Activated CD4-positive, alpha-beta T cell treated with anti-CD3 and anti-CD28 coated beads, Interleukin-2, amount 50 U/mL, for 48 hours (primary cell): ENCODE data around the gene ASXL1.
"Not testable (repeated sequence)": the region's sequence is repeated elsewhere in the genome, so short reads cannot be mapped to it uniquely, and the experiment has no call there.

Experiments used
- DNase-seq, 2 experiments: peaks; one replicate each; pipeline ENCODE4 v3.0.0-alpha.2; 2020

ASXL1 gene

DNA sequence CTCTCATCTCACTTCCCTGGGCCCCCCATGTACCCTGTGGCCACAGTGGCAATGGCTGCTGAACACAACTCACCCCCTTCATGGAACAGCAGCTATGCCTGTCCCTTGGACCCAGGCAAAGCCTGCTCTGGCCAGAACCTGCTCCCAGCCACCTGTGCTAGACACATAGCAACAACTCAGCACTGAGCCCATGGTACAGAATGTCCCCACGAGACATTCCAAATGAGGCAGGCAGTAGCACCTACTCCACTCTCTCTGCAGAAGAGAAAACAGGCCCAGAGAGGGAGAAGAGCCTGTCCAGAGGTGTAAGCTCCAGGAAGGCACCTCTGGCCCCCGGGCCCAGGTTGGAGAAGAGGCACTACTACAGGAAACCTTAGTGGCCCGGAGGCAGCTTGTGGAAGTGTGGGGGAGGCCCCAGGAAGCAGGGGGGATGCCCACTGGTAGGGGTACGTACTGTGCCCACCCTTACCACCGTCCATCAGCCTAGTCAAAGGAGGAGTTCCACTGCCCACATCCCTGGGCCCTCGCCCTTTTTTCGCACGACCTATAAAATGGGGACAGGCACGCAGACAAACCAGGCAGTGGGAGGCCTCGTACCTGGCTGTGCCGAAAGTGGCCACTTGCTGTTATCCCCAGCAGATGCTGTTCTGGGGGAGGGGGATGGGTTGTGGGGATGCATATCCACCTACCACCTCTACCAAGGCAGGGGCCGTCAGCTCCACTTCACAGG lies 97.2 kb downstream of the ASXL1 start:
- no peak for DNase-seq

- DNase-seq: no peak
Observed at GRCh38 chr20:32455901-32456701, 98.0 kb downstream of the ASXL1 start.

DNA sequence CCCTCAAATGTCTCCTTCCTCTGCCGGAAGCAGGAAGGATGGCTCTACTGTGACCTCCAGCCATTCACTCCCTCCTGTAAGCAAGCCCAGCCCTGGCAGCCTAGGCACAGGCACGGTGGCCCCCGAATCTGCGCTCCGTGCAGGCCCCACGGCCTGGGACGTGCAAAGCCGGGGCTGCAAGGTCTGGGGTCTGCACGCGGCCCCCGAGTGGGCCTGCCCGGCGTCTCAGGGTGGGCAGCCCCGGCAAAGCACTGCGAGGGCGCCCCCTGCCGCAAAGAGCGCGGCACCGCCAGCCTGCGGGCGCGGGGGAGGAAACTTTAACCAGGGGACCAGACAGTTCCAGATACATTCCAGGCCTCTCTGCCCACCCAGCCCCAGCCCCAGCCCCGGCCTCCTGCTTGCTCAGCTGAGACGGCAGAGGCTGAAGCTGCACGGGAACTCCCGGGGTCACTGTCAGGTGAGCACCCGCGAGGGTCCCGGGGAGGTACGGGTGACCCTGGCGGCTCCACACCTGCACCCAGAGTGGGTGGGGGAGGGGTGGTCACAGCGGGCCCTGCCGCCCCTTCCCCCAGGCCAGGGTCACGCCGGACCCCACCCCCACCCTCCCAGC lies 98.8 kb downstream of the ASXL1 start:
- peak in 1 of 2 experiments; percentile 24 for DNase-seq

GRCh38 chr20:32457479-32457986 lies 99.4 kb downstream of the ASXL1 start:
- DNase-seq: no peak

- no peak for DNase-seq
Observed at GRCh38 chr20:32458061-32458836, 100.1 kb downstream of the ASXL1 start.

GRCh38 chr20:32458837-32459220 lies 100.7 kb downstream of the ASXL1 start:
- no peak for DNase-seq

- no peak for DNase-seq
Observed at GRCh38 chr20:32460231-32460630, 102.1 kb downstream of the ASXL1 start.

DNA sequence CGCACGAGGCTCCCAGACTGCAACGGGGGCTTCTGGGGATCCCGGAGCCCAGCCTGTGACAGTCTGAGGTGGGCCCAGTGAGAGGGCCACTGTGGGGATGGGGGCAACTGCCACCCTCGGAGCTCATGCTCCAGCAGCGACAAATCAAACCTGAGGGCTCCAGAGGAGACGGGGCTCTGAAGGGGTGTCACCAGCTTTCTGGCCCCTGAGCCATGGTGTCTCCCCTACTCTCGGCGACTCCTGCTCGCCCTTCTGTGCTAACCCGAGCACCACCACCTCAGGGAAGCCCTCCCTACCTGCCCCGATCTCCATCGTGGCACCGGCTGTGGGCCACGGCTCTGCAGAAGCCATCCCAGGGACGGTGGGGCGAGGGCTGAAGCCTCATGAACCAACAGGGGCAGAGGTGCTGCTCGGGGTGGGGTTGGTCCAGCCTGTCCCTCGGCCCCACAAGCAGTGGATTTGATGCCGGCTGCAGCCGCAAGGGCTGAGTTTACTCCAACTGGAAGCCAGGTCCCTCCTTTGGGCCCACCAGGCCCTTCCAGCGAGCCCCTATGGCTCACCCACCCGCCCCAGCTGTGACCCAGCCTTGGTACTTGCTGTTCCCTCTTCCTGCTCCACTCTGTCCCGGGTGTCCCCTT lies 102.7 kb downstream of the ASXL1 start:
- no peak for DNase-seq

DNA sequence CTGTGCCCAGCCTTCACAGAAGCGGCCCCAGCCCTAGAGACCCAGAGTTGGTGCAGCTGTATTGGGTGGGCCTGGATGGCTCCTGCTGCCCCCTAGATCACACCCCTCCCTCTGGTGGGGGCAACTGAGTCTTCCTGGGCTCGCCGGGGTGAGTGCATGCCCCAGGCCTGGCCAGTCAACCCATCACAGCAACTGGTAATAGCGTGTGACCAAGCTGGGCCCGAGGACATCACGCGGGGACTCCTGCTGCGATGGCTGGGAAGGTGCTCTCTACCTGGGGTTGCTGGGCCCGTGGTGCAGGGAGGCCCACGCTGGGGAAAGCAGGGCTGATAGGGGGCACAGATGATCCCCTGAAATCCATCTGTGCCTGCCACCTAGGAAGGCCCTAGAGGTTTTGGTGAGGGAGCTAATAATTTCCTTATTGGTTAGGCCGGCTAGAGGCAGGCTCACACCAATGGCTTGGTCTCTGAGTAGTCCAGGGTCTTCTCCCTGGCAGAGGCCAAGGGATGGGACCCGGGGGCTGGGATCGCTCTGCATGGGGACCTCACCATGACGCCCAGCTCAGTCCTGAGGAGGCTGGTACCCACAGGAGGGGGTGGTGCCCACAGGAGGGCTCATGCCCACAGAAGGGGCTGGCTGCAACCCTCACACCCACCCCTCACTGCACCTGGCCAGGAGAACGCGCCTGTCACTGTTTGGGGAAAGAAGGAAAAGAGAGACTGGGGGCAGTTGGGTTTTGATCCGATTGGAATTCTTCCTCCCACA lies 103.9 kb downstream of the ASXL1 start:
- DNase-seq: no peak

DNA sequence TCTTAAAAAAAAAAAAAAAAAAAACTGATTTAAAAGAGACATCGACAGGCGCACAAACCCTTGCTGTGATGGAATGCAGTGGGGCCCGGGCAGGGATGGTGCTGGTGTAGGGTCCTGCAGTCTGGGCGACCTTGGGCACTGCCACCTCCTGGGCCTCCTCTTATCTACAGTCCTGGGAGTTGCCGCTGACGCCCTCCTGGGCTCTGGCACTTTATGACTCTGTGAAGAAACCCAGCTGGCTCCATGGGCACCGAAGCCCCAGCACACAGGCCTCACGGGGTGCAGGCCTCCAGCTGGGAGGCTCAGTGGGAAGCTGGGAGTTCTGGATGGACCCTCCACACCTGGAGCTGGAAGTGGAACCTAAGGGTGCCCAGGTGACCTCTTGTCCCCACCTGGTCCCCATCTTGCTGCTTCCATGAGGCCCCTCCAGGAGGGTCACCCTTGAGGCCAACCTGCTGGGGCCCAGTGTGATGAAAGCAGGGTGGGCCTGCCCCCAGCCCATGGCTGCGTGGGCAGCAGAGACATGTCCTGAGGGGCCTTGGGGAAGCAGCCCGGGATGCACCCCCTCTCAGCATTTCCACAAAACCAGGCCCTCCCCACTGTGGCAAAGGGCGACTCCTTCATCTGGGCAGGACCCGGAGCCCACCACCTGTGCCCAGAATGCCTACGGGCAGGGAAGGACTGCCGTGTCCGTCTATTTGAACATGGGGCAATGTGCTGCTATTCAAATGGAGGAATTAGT lies 104.9 kb downstream of the ASXL1 start:
- DNase-seq: no peak

- no peak for DNase-seq
Observed at GRCh38 chr20:32463642-32464400, 105.7 kb downstream of the ASXL1 start.

DNA sequence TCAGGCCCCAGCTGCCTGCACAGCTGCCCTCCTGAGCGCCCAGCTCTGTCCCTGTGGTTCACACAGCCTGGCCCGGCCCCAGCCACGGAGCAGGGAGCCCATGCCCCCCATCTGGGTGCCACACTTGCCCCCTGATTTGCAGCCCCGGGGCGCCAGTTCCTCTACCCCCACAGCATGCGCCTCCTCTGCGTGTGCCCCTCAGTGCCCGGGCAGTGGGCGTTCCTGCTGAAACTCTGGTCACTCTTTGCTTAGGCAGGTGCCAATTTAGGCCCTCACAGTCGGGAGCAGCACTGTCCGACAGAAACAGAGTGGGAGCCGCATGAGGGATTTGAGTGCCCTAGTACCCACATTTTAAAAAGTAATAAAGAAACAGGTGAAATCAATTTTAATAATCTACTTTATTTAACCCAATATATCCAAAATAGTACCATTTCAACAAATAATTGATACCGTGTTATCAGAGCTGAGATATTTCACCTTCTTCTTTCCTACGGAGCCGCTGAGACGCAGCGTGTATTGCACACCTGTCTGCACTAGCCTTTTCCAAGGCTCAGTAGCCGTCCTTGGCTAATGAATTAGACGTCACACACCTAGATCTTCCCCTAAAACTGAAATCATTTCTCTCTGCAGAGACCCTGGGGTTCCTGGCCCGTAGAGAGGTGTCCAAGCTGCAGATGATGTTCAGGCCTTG lies 106.4 kb downstream of the ASXL1 start:
- DNase-seq: no peak

GRCh38 chr20:32465092-32465900 lies 107.2 kb downstream of the ASXL1 start:
- no peak for DNase-seq

DNA sequence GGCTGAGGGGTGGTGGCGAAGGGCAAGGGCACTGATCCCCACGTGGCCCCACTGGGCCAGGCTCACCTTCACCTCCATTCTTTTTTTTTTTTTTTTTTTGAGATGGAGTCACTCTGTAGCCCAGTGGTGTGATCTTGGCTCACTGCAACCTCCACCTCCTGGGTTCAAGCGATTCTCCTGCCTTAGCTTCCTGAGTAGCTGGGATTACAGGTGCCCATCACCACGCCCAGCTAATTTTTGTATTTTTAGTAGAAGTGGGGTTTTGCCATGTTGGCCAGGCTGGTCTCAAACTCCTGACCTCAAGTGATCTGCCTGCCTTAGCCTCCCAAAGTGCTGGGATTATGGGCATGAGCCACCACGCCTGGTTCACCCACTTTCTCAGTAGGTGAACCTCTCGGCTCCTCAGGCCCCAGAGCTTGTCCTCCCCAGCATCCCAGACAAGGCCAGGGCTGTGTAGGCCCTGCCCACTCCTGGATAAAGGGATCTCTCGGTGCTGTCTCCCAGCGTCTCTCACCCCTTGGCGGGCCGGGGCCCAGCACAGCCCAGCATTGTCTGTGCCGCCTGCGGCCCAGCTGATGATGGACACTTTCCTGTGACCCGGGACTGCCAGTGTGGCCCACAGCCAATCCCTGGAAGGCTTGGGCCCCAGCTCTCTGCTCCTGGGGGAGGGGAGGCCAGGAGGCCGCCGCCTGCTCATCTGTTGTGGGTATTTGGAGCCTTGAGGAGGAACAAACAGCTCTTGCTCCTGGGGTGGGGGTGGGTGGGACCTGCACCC lies 108.0 kb downstream of the ASXL1 start:
- DNase-seq: not testable (repeated sequence)

DNA sequence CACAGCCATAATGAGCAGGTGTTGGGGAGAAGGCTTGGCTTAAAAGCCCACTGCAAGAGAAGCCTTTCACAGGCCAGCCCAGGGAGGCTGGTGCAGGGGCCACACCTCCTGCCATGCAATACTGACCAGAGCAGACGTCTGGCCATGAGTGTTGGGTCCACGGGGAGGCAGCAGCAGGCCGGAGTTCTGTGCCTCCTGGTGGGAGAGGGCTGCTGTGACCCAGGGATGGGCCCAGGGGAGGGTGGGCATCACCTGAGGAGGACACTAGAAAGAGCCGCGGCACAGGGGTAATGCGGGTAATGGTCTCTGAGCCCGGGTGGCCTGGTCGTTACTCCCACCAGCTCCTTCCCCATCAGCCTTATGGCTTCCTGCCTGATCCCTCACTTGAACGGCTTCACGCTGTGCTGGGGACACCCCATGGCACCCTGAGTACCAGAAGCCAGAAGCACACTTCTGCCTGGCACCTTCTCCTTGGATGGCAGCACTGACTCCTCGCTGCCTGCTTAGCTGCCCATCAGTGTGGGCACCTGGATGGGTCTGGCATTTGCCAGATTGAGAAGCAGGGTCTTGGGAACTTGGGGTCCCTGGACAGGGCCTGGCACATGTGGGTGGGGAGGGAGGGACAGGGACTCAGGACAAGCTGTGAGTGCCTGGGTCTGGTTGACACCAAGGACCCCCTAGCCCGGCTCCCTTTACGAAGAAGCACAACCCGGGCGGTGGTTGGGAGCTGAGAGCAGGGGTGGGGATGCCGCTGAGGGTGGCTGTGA lies 108.8 kb downstream of the ASXL1 start:
- no peak for DNase-seq

- no peak for DNase-seq
Observed at GRCh38 chr20:32467506-32468312, 109.6 kb downstream of the ASXL1 start.
